Testis (tissue), 2 donors: ENCODE results near the gene CUEDC1.

ENCODE experiments used
- CTCF ChIP-seq, 3 experiments: fragments of 450-650 bp in 2 of 3; fragments of 200-600 bp in 1 of 3; sonication (generic) in 1 of 3; IDR thresholded peaks; one replicate each; pipeline ENCODE4 v1.5.1; 2016 to 2019; ENCODE audit warnings: antibody characterized with exemption in 3 of 3, mild to moderate bottlenecking in 2 of 3, moderate library complexity in 1 of 3
- POLR2A ChIP-seq: fragments of 450-650 bp; IDR thresholded peaks from one replicate; pipeline ENCODE4 v1.6.1; 2017; ENCODE audit warnings: antibody characterized with exemption, mild to moderate bottlenecking, moderate library complexity

- TF ChIP-seq CTCF (IDR thresholded peaks at IDR 0.05) (no peak), POLR2A (no peak)
These were observed 135.9 kb downstream of the CUEDC1 start for GRCh38 chr17:57819285-57819684.
